CD4-positive, CD25-positive, alpha-beta regulatory T cell (primary cell): ENCODE measurements around the gene RFX3. TPM values are rescaled to one million over a fixed set of nuclear protein-coding genes. Genes with fewer than 3 reads are reported as not detected.

Experiments
- ATAC-seq, 2 donors: fragments of 150-1000 bp; cut with Tn5 transposase; one replicate each; pipeline ENCODE4 v1.10.0; 2021; ENCODE audit warnings: low read depth in 2 of 2, moderate number of reproducible peaks in 2 of 2, moderate library complexity in 1 of 2
- DNase-seq, 3 donors: peaks; one replicate each; pipeline versions ENCODE4 v3.0.0 to v3.0.0-alpha.2; 2012 to 2022; ENCODE audit warnings: mixed read lengths in 1 of 3
- H3K27ac ChIP-seq: one replicate; pipeline ENCODE4 v1.7.0; 2013; ENCODE audit warnings: mild to moderate bottlenecking, low read length; ENCODE audit not compliant: insufficient read depth, poor library complexity, severe bottlenecking
- H3K27me3 ChIP-seq: one replicate; pipeline ENCODE4 v1.7.0; 2013; ENCODE audit warnings: low read length; ENCODE audit not compliant: control insufficient read depth, insufficient read depth
- H3K36me3 ChIP-seq: one replicate; pipeline ENCODE4 v1.7.0; 2013; ENCODE audit warnings: mild to moderate bottlenecking, low read length, moderate library complexity; ENCODE audit not compliant: control insufficient read depth, insufficient read depth
- H3K4me1 ChIP-seq: 2 replicates; pipeline ENCODE4 v1.7.0; 2013; ENCODE audit warnings: mild to moderate bottlenecking, low read length; ENCODE audit not compliant: insufficient read depth, control insufficient read depth, poor library complexity, severe bottlenecking
- H3K4me3 ChIP-seq: one replicate; pipeline ENCODE4 v1.7.0; 2013; ENCODE audit warnings: low read depth, mild to moderate bottlenecking, low read length, moderate library complexity
- H3K9me3 ChIP-seq, 2 experiments: 1 replicate in 1 of 2; 2 replicates in 1 of 2; pipeline ENCODE4 v1.7.0; 2013; ENCODE audit warnings: low read length in 2 of 2, mild to moderate bottlenecking in 1 of 2, moderate library complexity in 1 of 2; ENCODE audit not compliant: control insufficient read depth in 2 of 2
- H3K27ac Mint-ChIP-seq, 3 donors: one replicate each; pipeline ENCODE4 v1.8.0; 2020 to 2022; ENCODE audit warnings: mild to moderate bottlenecking in 3 of 3, mixed read lengths in 3 of 3, moderate library complexity in 2 of 3
- H3K27me3 Mint-ChIP-seq: one replicate; pipeline ENCODE4 v1.8.0; 2022; ENCODE audit warnings: mild to moderate bottlenecking, mixed read lengths
- H3K36me3 Mint-ChIP-seq: one replicate; pipeline ENCODE4 v1.8.0; 2020; ENCODE audit warnings: mixed read lengths
- H3K4me1 Mint-ChIP-seq, 4 donors: one replicate each; pipeline ENCODE4 v1.8.0; 2020 to 2022; ENCODE audit warnings: mixed read lengths in 4 of 4, mild to moderate bottlenecking in 1 of 4
- H3K4me3 Mint-ChIP-seq, 4 donors: one replicate each; pipeline ENCODE4 v1.8.0; 2020 to 2022; ENCODE audit warnings: mild to moderate bottlenecking in 4 of 4, mixed read lengths in 4 of 4, moderate library complexity in 3 of 4
- H3K9me3 Mint-ChIP-seq, 7 donors: one replicate each; pipeline ENCODE4 v1.8.0; 2020 to 2022; ENCODE audit warnings: mixed read lengths in 7 of 7, mild to moderate bottlenecking in 3 of 7, moderate library complexity in 2 of 7
- polyA plus RNA-seq, 4 donors: library from polyadenylated mRNA; unstranded; fragments of 300-500 nt; fragmentation: Illumina TruSeq; gene quantifications; one replicate each; pipeline ENCODE4 v1.2.3, GENCODE V29; 2021
- total RNA-seq: library from RNA; stranded (reverse); gene quantifications from one replicate; pipeline ENCODE4 v1.2.3, GENCODE V29; 2022

RFX3 gene
- total and polyA plus RNA-seq, 5 donors from 2014 or later, result 6.7 to 40.4 (median 7.6) TPM

DNA sequence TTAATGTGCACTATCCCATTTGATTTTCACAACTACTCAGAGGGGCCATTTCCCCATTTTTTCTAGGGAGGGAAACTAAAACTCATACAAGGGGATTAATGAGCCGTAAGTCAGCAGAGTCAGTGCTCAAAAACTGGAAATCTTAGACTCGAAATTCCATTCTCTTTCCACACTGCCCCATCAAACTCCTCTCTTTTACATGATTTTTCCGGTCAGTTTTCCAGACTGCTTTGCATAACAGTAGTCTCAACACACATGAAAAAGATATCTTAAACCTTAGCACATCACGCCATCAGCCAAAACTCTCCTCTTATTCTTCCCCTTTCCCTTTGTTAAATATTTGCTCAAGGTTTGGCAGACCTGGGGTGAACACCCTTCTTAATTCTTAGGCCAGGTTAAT is 332.0 kb downstream of the RFX3 start:
- H3K9me3 Mint-ChIP-seq, result peaks cover 0 to 2% (median 0%) of the 10 kb centered on the region in 7 donors
- no peak overlapping the region for H3K4me3 ChIP-seq
- no peaks in the 10 kb centered on the region for H3K4me1 ChIP-seq
- no peak overlapping the region for H3K27ac ChIP-seq
- no peaks in the 10 kb centered on the region for H3K9me3 ChIP-seq
- no peak overlapping the region for H3K4me3 Mint-ChIP-seq
- ATAC-seq (no peak), DNase-seq (no peak)
- H3K4me1 Mint-ChIP-seq, result no peaks in the 10 kb centered on the region
- no peak overlapping the region for H3K27ac Mint-ChIP-seq
- H3K27me3 ChIP-seq, result peaks cover 2% of the 10 kb centered on the region
- H3K27me3 Mint-ChIP-seq, result no peaks in the 10 kb centered on the region
- H3K36me3 ChIP-seq, result no peaks in the 10 kb centered on the region
- no peaks in the 10 kb centered on the region for H3K36me3 Mint-ChIP-seq

DNA sequence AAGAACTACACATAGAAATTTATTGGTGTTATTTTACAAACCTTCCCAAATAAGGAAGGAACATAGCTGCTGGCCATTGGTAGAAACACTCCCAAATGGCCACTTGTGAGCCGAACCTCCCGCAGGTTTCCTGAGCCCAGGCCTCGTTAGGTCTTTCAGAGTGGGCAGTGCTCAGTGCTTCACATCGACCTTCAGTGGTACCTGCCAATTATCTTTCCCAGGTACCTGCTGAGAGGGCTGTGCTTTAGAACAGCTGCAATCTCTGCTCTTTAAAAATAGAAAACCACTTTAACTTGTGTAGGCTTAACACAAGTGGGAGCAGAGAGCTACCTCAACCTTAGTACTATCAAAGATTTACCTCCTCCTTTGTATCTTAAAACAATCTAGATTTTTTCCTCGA is 334.1 kb downstream of the RFX3 start:
- H3K4me3 Mint-ChIP-seq, result no peak overlapping the region
- DNase-seq (no peak), ATAC-seq (no peak)
- H3K27me3 Mint-ChIP-seq, result peaks cover 6% of the 10 kb centered on the region
- Histone ChIP-seq H3K4me3 (no peak overlapping the region), H3K36me3 (no peaks in the 10 kb centered on the region), H3K9me3 (no peaks in the 10 kb centered on the region), H3K4me1 (no peaks in the 10 kb centered on the region), H3K27ac (no peak overlapping the region), H3K27me3 (no peaks in the 10 kb centered on the region)
- H3K9me3 Mint-ChIP-seq, result peaks cover 0 to 2% (median 0%) of the 10 kb centered on the region in 7 donors
- no peaks in the 10 kb centered on the region for H3K4me1 Mint-ChIP-seq
- H3K36me3 Mint-ChIP-seq, result no peaks in the 10 kb centered on the region
- H3K27ac Mint-ChIP-seq, result no peak overlapping the region

DNA sequence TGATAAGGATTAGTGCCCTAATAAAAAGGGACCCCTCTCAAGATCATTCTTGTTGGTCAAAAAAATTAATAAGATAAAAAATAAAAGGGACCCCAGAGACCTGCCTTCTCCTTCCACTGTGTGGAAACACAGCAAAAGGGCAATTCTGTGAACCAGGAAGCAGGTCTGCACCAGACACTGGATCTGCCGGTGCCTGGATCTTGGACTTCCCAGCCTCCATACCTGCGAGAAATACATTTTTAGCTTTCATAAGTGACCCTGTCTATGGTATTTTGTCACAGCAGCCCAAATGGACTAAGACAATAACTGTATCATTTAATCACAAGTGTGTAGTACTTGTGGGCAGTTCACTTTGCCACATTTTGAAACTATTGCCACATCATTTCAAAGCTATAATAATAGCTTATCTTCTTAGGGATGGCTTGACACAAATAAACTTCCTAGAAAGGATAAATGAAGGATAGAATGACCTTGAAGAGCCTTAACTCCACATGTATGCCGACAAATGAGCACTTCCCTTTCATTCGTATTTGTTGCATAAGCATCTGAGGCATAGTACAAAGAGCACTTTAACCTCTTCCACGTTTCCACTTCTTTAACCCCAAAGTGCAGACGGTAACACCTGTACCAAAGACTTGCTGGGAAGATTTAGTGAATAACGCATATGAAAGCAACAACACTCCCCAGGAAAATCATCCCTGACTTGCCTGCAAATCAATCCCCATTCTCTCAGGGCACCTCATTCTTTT is 336.5 kb downstream of the RFX3 start:
- Mint-ChIP-seq H3K4me3 (no peak overlapping the region), H3K9me3 (peaks cover 0 to 2% (median 0%) of the 10 kb centered on the region in 7 donors), H3K4me1 (no peaks in the 10 kb centered on the region), H3K27ac (no peak overlapping the region), H3K27me3 (peaks cover 10% of the 10 kb centered on the region), H3K36me3 (no peaks in the 10 kb centered on the region)
- H3K27me3 ChIP-seq, result peaks cover 3% of the 10 kb centered on the region
- H3K4me3 ChIP-seq, result no peak overlapping the region
- no peak for DNase-seq
- ATAC-seq, result no peak
- no peak overlapping the region for H3K27ac ChIP-seq
- no peaks in the 10 kb centered on the region for H3K4me1 ChIP-seq
- no peaks in the 10 kb centered on the region for H3K9me3 ChIP-seq
- H3K36me3 ChIP-seq, result no peaks in the 10 kb centered on the region

DNA sequence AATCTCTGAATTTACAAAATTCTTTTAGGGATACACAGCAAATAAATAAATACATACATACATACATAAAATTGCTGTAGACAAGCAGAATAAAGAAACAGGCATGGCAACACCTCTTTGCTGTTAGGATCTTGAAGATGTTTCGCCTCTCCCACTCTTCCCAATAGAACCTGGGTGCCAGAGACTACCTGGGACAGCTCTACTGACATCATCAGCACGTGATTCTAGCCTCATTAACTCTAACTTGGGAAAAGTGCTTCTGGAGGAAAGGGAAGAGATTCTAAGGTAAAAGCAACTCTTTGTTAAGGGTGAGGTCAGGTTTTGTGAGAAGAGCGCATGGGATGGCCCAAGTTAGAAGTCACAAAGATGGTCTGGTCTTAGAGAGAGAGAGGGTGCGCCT is 339.1 kb downstream of the RFX3 start:
- H3K4me1 Mint-ChIP-seq, result peaks cover 0 to 3% (median 0%) of the 10 kb centered on the region in 4 donors
- Histone ChIP-seq H3K27ac (no peak overlapping the region), H3K36me3 (no peaks in the 10 kb centered on the region), H3K9me3 (no peaks in the 10 kb centered on the region), H3K4me3 (no peak overlapping the region), H3K4me1 (no peaks in the 10 kb centered on the region), H3K27me3 (peaks cover 10% of the 10 kb centered on the region)
- H3K27ac Mint-ChIP-seq, result no peak overlapping the region
- H3K36me3 Mint-ChIP-seq, result no peaks in the 10 kb centered on the region
- ATAC-seq (no peak), DNase-seq (no peak)
- peaks cover 27% of the 10 kb centered on the region for H3K27me3 Mint-ChIP-seq
- H3K4me3 Mint-ChIP-seq, result no peak overlapping the region
- peaks cover 0 to 4% (median 0%) of the 10 kb centered on the region in 7 donors for H3K9me3 Mint-ChIP-seq

DNA sequence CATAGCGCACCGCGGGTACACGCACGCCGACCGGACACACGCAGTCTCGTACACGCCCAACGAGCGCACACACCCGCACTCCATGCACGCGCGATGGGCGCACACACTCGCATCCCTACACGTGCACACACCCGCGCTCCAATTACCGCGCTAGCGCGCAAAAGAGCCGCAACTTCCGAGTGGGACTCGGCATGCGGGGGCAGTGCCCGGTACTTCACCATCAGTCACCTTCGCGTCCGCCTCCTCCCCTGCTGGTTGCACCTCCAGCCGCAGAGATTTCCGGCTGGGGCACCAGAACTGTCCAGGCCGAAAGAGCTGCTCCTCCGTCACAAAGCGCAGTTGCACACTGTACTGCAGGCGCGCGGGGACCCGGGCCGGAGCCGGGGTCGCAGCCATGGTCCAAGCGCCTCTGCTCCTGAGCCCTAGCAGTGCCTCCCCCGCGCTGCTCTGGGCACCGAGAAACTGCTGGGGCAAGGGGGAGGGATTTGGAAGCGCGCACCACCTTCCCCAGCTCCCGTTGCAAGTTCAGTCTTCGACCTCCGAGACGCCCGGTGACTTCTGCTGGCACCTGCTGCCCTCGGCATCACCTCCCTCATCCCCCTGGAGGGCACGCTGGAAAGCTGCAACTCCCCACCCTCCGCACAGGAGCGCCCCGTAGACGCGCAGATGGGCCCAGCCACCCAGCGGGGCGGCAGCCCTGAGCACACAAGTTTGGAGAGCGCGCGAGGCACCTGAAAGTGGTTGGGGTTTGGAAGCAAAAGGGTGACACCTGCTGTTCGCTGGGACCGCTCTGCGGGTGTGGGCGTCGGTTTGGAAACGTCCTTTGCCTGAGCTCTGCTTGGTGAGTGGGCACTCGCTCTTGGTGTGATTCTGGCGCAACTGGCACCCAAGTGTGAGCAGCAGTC is 344.5 kb downstream of the RFX3 start:
- Mint-ChIP-seq H3K4me1 (peaks cover 0 to 3% (median 0%) of the 10 kb centered on the region in 4 donors), H3K27me3 (peaks cover 35% of the 10 kb centered on the region), H3K9me3 (peaks cover 0 to 4% (median 0%) of the 10 kb centered on the region in 7 donors), H3K27ac (no peak overlapping the region), H3K4me3 (peak overlapping the region in 1 of 4 donors; percentile 47), H3K36me3 (no peaks in the 10 kb centered on the region)
- peak in 1 of 3 donors; percentile 53 for DNase-seq
- H3K27me3 ChIP-seq, result peaks cover 10% of the 10 kb centered on the region
- H3K4me3 ChIP-seq, result no peak overlapping the region
- H3K36me3 ChIP-seq, result no peaks in the 10 kb centered on the region
- H3K27ac ChIP-seq, result no peak overlapping the region
- H3K4me1 ChIP-seq, result peaks cover 4% of the 10 kb centered on the region
- ATAC-seq, result peak in 1 of 2 donors; percentile 19
- no peaks in the 10 kb centered on the region for H3K9me3 ChIP-seq

DNA sequence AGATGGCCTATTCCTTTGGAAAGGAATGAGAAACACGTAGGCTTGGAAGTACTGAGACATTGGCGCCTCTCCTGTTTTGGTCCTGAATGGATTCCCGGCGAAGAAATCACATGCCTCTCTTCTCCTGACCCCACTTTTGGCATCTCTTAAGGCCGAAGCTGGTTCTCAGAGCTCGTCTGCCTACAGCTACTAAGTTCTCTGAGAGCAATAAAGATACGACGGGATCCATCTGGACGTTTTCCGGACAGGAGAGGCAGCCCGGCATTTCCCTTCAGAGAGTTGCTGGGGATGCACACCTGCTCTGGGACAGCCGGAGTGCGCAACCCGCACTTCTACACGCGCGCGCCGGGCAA is 345.1 kb downstream of the RFX3 start:
- no peak overlapping the region for H3K4me3 Mint-ChIP-seq
- DNase-seq, result no peak
- H3K4me3 ChIP-seq, result no peak overlapping the region
- H3K27ac Mint-ChIP-seq, result no peak overlapping the region
- H3K27me3 ChIP-seq, result peaks cover 7% of the 10 kb centered on the region
- H3K27ac ChIP-seq, result no peak overlapping the region
- no peak for ATAC-seq
- peaks cover 0 to 3% (median 0%) of the 10 kb centered on the region in 4 donors for H3K4me1 Mint-ChIP-seq
- no peaks in the 10 kb centered on the region for H3K9me3 ChIP-seq
- peaks cover 0 to 4% (median 0%) of the 10 kb centered on the region in 7 donors for H3K9me3 Mint-ChIP-seq
- no peaks in the 10 kb centered on the region for H3K36me3 Mint-ChIP-seq
- H3K27me3 Mint-ChIP-seq, result peaks cover 34% of the 10 kb centered on the region
- no peaks in the 10 kb centered on the region for H3K36me3 ChIP-seq
- H3K4me1 ChIP-seq, result peaks cover 4% of the 10 kb centered on the region

DNA sequence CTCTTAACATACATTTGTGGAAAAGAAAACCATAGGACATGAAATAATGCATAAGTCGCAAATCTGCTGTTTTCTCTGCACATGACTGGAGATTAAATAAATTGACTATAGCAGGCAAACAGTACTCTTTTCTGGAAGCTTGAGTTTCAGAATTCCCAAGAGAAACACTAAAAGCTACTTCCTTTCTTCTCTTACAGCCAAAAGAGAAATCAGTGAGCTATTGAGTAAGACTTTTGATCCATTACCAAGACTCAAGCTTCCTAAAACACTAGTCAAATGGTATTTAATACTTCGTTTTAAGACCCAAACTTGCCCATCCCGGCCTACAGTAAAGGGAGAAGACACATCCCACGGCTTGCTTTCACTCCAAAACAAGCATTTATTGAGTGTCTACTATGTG is 346.1 kb downstream of the RFX3 start:
- H3K36me3 ChIP-seq, result no peaks in the 10 kb centered on the region
- Mint-ChIP-seq H3K9me3 (peaks cover 0 to 4% (median 0%) of the 10 kb centered on the region in 7 donors), H3K36me3 (no peaks in the 10 kb centered on the region), H3K27me3 (peaks cover 31% of the 10 kb centered on the region), H3K27ac (no peak overlapping the region), H3K4me3 (no peak overlapping the region), H3K4me1 (peaks cover 0 to 3% (median 0%) of the 10 kb centered on the region in 4 donors)
- no peaks in the 10 kb centered on the region for H3K9me3 ChIP-seq
- peaks cover 7% of the 10 kb centered on the region for H3K27me3 ChIP-seq
- no peak overlapping the region for H3K4me3 ChIP-seq
- ATAC-seq (no peak), DNase-seq (no peak)
- peaks cover 4% of the 10 kb centered on the region for H3K4me1 ChIP-seq
- H3K27ac ChIP-seq, result no peak overlapping the region
